ENCODE data around the gene TSFM. TPM values are rescaled to one million over a fixed set of nuclear protein-coding genes. Genes with fewer than 3 reads are reported as not detected.
A peak's percentile ranks its signal among the peaks of the same experiment; 100 is the strongest.

Gene TSFM
- 10.8 and 11.5 TPM in 2 replicates for total RNA-seq (2012; rRNA removed)
- polyA plus RNA-seq (2012; rRNA removed), result 14.0 and 16.3 TPM in 2 replicates
- polyA plus RNA-seq (2012; cell fraction: cytosol; rRNA removed), result 14.2 and 27.2 TPM in 2 replicates
- polyA plus RNA-seq (2012; cell fraction: nucleus; rRNA removed; ENCODE audit: low replicate concordance), result 9.2 and 13.7 TPM in 2 replicates
- Bru-seq, nascent RNA, result percentile 64 among the genes with signal in this experiment
- percentile 71 among the genes with signal in this experiment for BruChase-seq, experiment 1, labeled RNA remaining after a 6-hour chase
- BruChase-seq, experiment 2, labeled RNA remaining after a 2-hour chase, result percentile 72 among the genes with signal in this experiment
- long read RNA-seq, transcript TSFM-204 (6 exons, 2,192 nt), result major isoform, 11 of 16 reads
- long read RNA-seq, partial matches to known transcripts, result 0 of 16 reads
- long read RNA-seq, other reads (novel, unspliced or antisense), result 5 of 16 reads

- H3K23ac ChIP-seq (ENCODE audit: low read depth, low read length), result peak within 1 kb of the TSS; percentile 69; the same call in 1 of the 2 replicates
- peaks cover 8% of the 10 kb centered on the region for H3K36me3 ChIP-seq (ENCODE audit: control insufficient read depth, insufficient read depth, low read length)
- H2BK20ac ChIP-seq (ENCODE audit: low read depth, low read length), result no peak within 1 kb of the TSS
- no TSS peak for BruUV-seq (replicated peaks)
- DNase-seq (peak; percentile 93), ATAC-seq (ENCODE audit: low read depth) (peak; percentile 98)
- peak within 1 kb of the TSS; percentile 94 for H2AK9ac ChIP-seq (replicated peaks; ENCODE audit: low read depth, low read length, poor library complexity)
- no peaks in the 10 kb centered on the region for H3K9me1 ChIP-seq (ENCODE audit: insufficient read depth, low read length)
- H4K8ac ChIP-seq (ENCODE audit: low read depth in 2 of 2, low read length in 2 of 2), result peak within 1 kb of the TSS; percentile 63 to 96
- H3K27me3 ChIP-seq (ENCODE audit: control insufficient read depth, insufficient read depth, low read length), result no peaks in the 10 kb centered on the region
- H3K4me3 ChIP-seq (ENCODE audit: insufficient read depth, low read depth, low read length), result peak within 1 kb of the TSS; percentile 94
- H3K4me1 ChIP-seq (ENCODE audit: control insufficient read depth, insufficient read depth, low read length), result 0 out of 2 replicates have a peak, but pooled peaks cover 2% of the 10 kb centered on the region
- peak within 1 kb of the TSS; percentile 82; the same call in 1 of the 2 replicates for H3K14ac ChIP-seq (replicated peaks; ENCODE audit: low read depth, low read length)
- no peak within 1 kb of the TSS for H3K18ac ChIP-seq (ENCODE audit: low read depth, low read length)
- POLR2A ChIA-PET (ENCODE audit: unreplicated experiment), result interaction anchor here (0.9 kb wide), 1 partner anchor 11 kb away, joined by 4 read pairs; no protein-coding TSS in a partner anchor
- peak within 1 kb of the TSS; percentile 92 for H3K9ac ChIP-seq (ENCODE audit: low read depth, low read length)
- no peaks in the 10 kb centered on the region for H4K20me1 ChIP-seq (ENCODE audit: insufficient read depth, low read length)
- peaks cover 14 to 24% of the 10 kb centered on the region in 2 experiments; a peak in 3 of 4 replicates for H3K79me1 ChIP-seq (ENCODE audit: low read depth in 1 of 2, low read length in 2 of 2)
- in situ Hi-C loops (cut with MboI; ENCODE audit: low sequenced_read_pairs), result no loop called here
- H3K56ac ChIP-seq (ENCODE audit: extremely low read depth, insufficient read depth, low read length), result peak within 1 kb of the TSS; percentile 72
- H2BK120ac ChIP-seq (ENCODE audit: low read depth, low read length), result no peak within 1 kb of the TSS
- CTCF ChIA-PET, result interaction anchor here (0.6 to 1.0 kb wide), 7 partner anchors 15 to 1868 kb away, joined by 3 to 6 read pairs (median 3); no protein-coding TSS in a partner anchor
- peak within 1 kb of the TSS; percentile 98 for H2AFZ ChIP-seq (replicated peaks; ENCODE audit: low read length, poor library complexity)
- dilution Hi-C loops (cut with HindIII; ENCODE audit: low sequenced_read_pairs, unreplicated experiment), result no loop called here
- WGBS, 2 experiments (ENCODE audit: extremely low coverage in 2 of 2, insufficient read length in 1 of 2), result 1% methylated on average over 14 of the region's 45 CpGs; no CpG with 5 or more reads in 1 of the 2 experiments
- peak within 1 kb of the TSS; percentile 62 for H2AK5ac ChIP-seq (ENCODE audit: low read depth, low read length)
- no peaks in the 10 kb centered on the region for H3K9me3 ChIP-seq (ENCODE audit: control insufficient read depth, insufficient read depth, low read length)
- peak within 1 kb of the TSS; percentile 98 for H3K4me2 ChIP-seq (ENCODE audit: low read depth, low read length)
- H2BK5ac ChIP-seq (ENCODE audit: low read depth, low read length, poor library complexity, severe bottlenecking), result peak within 1 kb of the TSS; percentile 63
- peak within 1 kb of the TSS; percentile 70 for H4K91ac ChIP-seq (ENCODE audit: insufficient read depth, low read depth, low read length)
- H3K27ac ChIP-seq (ENCODE audit: insufficient read depth, low read length), result peak within 1 kb of the TSS; percentile 73
- H2BK15ac ChIP-seq (ENCODE audit: low read depth, low read length), result no peak within 1 kb of the TSS
- peak within 1 kb of the TSS; percentile 88 for H4K5ac ChIP-seq (ENCODE audit: low read depth, low read length)
- H3K4ac ChIP-seq (ENCODE audit: low read depth, low read length), result peak within 1 kb of the TSS; percentile 80
- intact Hi-C loops (cut with micrococcal nuclease), result loop anchor here (1.0 kb wide), 2 partner anchors 31 to 122 kb away; partner anchors contain the start of gene CDK4
- TF ChIP-seq MAZ (IDR thresholded peaks at IDR 0.05; ENCODE audit: borderline replicate concordance, low read depth, low read length), result peak; percentile 71; the same call in 1 of the 2 replicates
- TF ChIP-seq, protein P1, sequence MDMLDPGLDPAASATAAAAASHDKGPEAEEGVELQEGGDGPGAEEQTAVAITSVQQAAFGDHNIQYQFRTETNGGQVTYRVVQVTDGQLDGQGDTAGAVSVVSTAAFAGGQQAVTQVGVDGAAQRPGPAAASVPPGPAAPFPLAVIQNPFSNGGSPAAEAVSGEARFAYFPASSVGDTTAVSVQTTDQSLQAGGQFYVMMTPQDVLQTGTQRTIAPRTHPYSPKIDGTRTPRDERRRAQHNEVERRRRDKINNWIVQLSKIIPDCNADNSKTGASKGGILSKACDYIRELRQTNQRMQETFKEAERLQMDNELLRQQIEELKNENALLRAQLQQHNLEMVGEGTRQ (IDR thresholded peaks at IDR 0.05; ENCODE audit: low read depth, low read length), result no peak; the same call in 1 of the 2 replicates
- TF ChIP-seq RFX5 (IDR thresholded peaks at IDR 0.05; ENCODE audit: low read depth, low read length), result no peak
- peak; percentile 61 for TF ChIP-seq POLR2A (IDR thresholded peaks at IDR 0.05; ENCODE audit: low read depth, low read length)
- no peak for TF ChIP-seq MAFK (IDR thresholded peaks at IDR 0.05; ENCODE audit: low read depth, low read length)
- TF ChIP-seq BHLHE40 (IDR thresholded peaks at IDR 0.05; ENCODE audit: low read depth, low read length), result peak; percentile 20; the same call in 1 of the 2 replicates
- TF ChIP-seq, protein P2, sequence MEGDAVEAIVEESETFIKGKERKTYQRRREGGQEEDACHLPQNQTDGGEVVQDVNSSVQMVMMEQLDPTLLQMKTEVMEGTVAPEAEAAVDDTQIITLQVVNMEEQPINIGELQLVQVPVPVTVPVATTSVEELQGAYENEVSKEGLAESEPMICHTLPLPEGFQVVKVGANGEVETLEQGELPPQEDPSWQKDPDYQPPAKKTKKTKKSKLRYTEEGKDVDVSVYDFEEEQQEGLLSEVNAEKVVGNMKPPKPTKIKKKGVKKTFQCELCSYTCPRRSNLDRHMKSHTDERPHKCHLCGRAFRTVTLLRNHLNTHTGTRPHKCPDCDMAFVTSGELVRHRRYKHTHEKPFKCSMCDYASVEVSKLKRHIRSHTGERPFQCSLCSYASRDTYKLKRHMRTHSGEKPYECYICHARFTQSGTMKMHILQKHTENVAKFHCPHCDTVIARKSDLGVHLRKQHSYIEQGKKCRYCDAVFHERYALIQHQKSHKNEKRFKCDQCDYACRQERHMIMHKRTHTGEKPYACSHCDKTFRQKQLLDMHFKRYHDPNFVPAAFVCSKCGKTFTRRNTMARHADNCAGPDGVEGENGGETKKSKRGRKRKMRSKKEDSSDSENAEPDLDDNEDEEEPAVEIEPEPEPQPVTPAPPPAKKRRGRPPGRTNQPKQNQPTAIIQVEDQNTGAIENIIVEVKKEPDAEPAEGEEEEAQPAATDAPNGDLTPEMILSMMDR (conservative IDR thresholded peaks at IDR 0.05; ENCODE audit: low read depth, low read length), result peak; percentile 97
- TF ChIP-seq RAD21 (IDR thresholded peaks at IDR 0.05; ENCODE audit: low read length), result peak; percentile 50
- TF ChIP-seq MXI1 (IDR thresholded peaks at IDR 0.05; ENCODE audit: borderline replicate concordance, low read depth, low read length), result peak; percentile 84
- peak; percentile 97 for TF ChIP-seq CEBPB (IDR thresholded peaks at IDR 0.05; ENCODE audit: low read depth, low read length)
- TF ChIP-seq NFE2L2 (IDR thresholded peaks at IDR 0.05; ENCODE audit: low read depth, low read length), result no peak
Observed at GRCh38 chr12:57782608-57783465, at the start of gene TSFM. Gene TSFM (plus strand): TSS chr12:57782787. CDS start chr12:57782802, 15 bp downstream.
